HCT116 (cell line): ENCODE data around the gene CHN1. TPM values are rescaled to one million over a fixed set of nuclear protein-coding genes. Genes with fewer than 3 reads are reported as not detected.

ENCODE experiments used
- ATAC-seq: fragments of 200-7000 bp; cut with Tn5 transposase; 2 replicates; pipeline ENCODE4 v1.9.1; 2020; ENCODE audit warnings: mild to moderate bottlenecking, moderate library complexity
- BruUV-seq: library from RNA; stranded (reverse); fragments of 400-500 nt; replicated peaks from 2 replicates; lab custom pipeline; 2021; lab: Mats Ljungman, UMichigan
- CTCF ChIA-PET: fragments of 300-600 bp; sonication (Branson Sonifier 250); formaldehyde crosslinking; loops from one replicate; lab custom pipeline; 2021; ENCODE audit warnings: antibody characterized with exemption; lab: Charles Lee
- POLR2A ChIA-PET: fragments of 300-600, 350-600 bp; sonication (Branson Sonifier 250); formaldehyde crosslinking; loops from one replicate; lab custom pipeline; 2021; ENCODE audit warnings: antibody characterized with exemption; lab: Charles Lee
- RAD21 ChIA-PET, 2 experiments: fragments of 300-600 bp; sonication (Branson Sonifier 250); formaldehyde crosslinking; loops; one replicate each; lab custom pipeline; 2023; ENCODE audit warnings: low total read pairs in 2 of 2; ENCODE audit not compliant: uncharacterized antibody in 2 of 2, unreplicated experiment in 2 of 2, low non-redundant PET in 1 of 2; lab: Charles Lee
- DNase-seq: peaks from one replicate; pipeline ENCODE4 v3.0.0-alpha.2; 2010; ENCODE audit warnings: low read depth, low spot score
- H2AFZ ChIP-seq: fragments of 200-600 bp; shearing (Covaris generic), sonication (generic); 2 replicates; pipeline ENCODE4 v1.6.1; 2017; ENCODE audit warnings: low read depth, mixed run types, mixed read lengths, antibody characterized with exemption, low read length; ENCODE audit not compliant: poor library complexity, severe bottlenecking
- H3K27ac ChIP-seq: 2 replicates; pipeline ENCODE4 v1.5.1; 2012; ENCODE audit warnings: low read depth, low read length
- H3K27me3 ChIP-seq: fragments of 200-600 bp; sonication (generic); 2 replicates; pipeline ENCODE4 v1.6.1; 2016; ENCODE audit warnings: mixed run types, low read length, mixed read lengths; ENCODE audit not compliant: insufficient read depth
- H3K36me3 ChIP-seq, 2 experiments: fragments of 200-500 bp in 1 of 2; fragments of 200-600 bp in 1 of 2; sonication (Bioruptor generic) in 1 of 2; sonication (generic) in 1 of 2; 2 replicates each; pipeline versions ENCODE4 v1.5.1 to v1.6.1; 2014 to 2016; ENCODE audit warnings: low read length in 2 of 2, inconsistent platforms in 1 of 2, mixed read lengths in 1 of 2, mixed run types in 1 of 2; ENCODE audit not compliant: insufficient read depth in 2 of 2, control insufficient read depth in 1 of 2
- H3K4me1 ChIP-seq, 2 experiments: fragments of 200-600 bp in 1 of 2; sonication (generic) in 1 of 2; 2 replicates each; pipeline versions ENCODE4 v1.5.1 to v1.6.1; 2012 to 2017; ENCODE audit warnings: low read length in 2 of 2, inconsistent platforms in 1 of 2, mild to moderate bottlenecking in 1 of 2, mixed read lengths in 1 of 2, mixed run types in 1 of 2, moderate library complexity in 1 of 2; ENCODE audit not compliant: insufficient read depth in 2 of 2, control insufficient read depth in 1 of 2
- H3K4me2 ChIP-seq: fragments of 200-600 bp; sonication (generic); 2 replicates; pipeline ENCODE4 v1.6.1; 2017; ENCODE audit warnings: mixed run types, low read length, mixed read lengths
- H3K4me3 ChIP-seq, 2 experiments: fragments of 200-600 bp in 1 of 2; sonication (generic) in 1 of 2; replicated peaks in 1 of 2; 2 replicates each; pipeline ENCODE4 v1.5.1; 2011 to 2016; ENCODE audit warnings: low read length in 2 of 2, control low read depth in 1 of 2, low read depth in 1 of 2, mild to moderate bottlenecking in 1 of 2, mixed read lengths in 1 of 2, mixed run types in 1 of 2
- H3K79me2 ChIP-seq: fragments of 200-600 bp; sonication (generic); 2 replicates; pipeline ENCODE4 v1.6.1; 2017; ENCODE audit warnings: mild to moderate bottlenecking, mixed run types, low read length, moderate library complexity, mixed read lengths; ENCODE audit not compliant: insufficient read depth
- H3K9ac ChIP-seq: fragments of 200-600 bp; sonication (generic); 2 replicates; pipeline ENCODE4 v1.6.1; 2016; ENCODE audit warnings: low read length, mixed read lengths
- H3K9me2 ChIP-seq: fragments of 200-600 bp; sonication (generic), shearing (Covaris generic); 2 replicates; pipeline ENCODE4 v1.6.1; 2017; ENCODE audit warnings: mixed run types, mild to moderate bottlenecking, moderate library complexity; ENCODE audit not compliant: insufficient read depth
- H3K9me3 ChIP-seq, 2 experiments: fragments of 200-500 bp in 1 of 2; fragments of 200-600 bp in 1 of 2; sonication (Bioruptor generic) in 1 of 2; sonication (generic) in 1 of 2; 2 replicates each; pipeline ENCODE4 v1.6.1; 2014 to 2017; ENCODE audit warnings: low read length in 2 of 2, mixed read lengths in 2 of 2, inconsistent platforms in 1 of 2, low read depth in 1 of 2, mild to moderate bottlenecking in 1 of 2, mixed run types in 1 of 2, moderate library complexity in 1 of 2; ENCODE audit not compliant: control insufficient read depth in 1 of 2, insufficient read depth in 1 of 2
- H4K20me1 ChIP-seq: fragments of 200-600 bp; sonication (generic), shearing (Covaris generic); 2 replicates; pipeline ENCODE4 v1.6.1; 2017; ENCODE audit warnings: mixed run types, mild to moderate bottlenecking, moderate library complexity; ENCODE audit not compliant: insufficient read depth
- ATF3 ChIP-seq: IDR thresholded peaks from 2 replicates; pipeline ENCODE4 v1.6.1; 2012
- CBX3 ChIP-seq: IDR thresholded peaks from 2 replicates; pipeline ENCODE4 v1.6.1; 2012; ENCODE audit warnings: low read depth
- EGR1 ChIP-seq: IDR thresholded peaks from 2 replicates; pipeline ENCODE4 v1.6.1; 2012; ENCODE audit warnings: low read depth
- ELF1 ChIP-seq: IDR thresholded peaks from 2 replicates; pipeline ENCODE4 v1.6.1; 2012; ENCODE audit warnings: low read depth, borderline replicate concordance
- EZH2phosphoT487 ChIP-seq: fragments of 200-600 bp; IDR thresholded peaks from 2 replicates; pipeline ENCODE4 v1.6.1; 2018; ENCODE audit warnings: antibody characterized with exemption, borderline replicate concordance
- POLR2AphosphoS5 ChIP-seq: IDR thresholded peaks from 2 replicates; pipeline ENCODE4 v1.6.1; 2011; ENCODE audit warnings: mild to moderate bottlenecking, low read depth, low read length, moderate library complexity
- REST ChIP-seq: IDR thresholded peaks from 2 replicates; pipeline ENCODE4 v1.6.1; 2012; ENCODE audit warnings: low read depth
- YY1 ChIP-seq: IDR thresholded peaks from 2 replicates; pipeline ENCODE4 v1.6.1; 2011; ENCODE audit warnings: low read length, low read depth, moderate library complexity, mild to moderate bottlenecking; ENCODE audit not compliant: insufficient replicate concordance; ENCODE audit errors: extremely low read depth
- ZNF274 ChIP-seq: fragments of 200-500 bp; sonication (Bioruptor generic); IDR thresholded peaks from 2 replicates; pipeline ENCODE4 v1.6.1; 2014; ENCODE audit warnings: mild to moderate bottlenecking, low read depth, low read length, inconsistent platforms
- intact Hi-C: fragments of 100-400 bp; cut with micrococcal nuclease; formaldehyde crosslinking; loops from 2 replicates; pipeline ENCODE4 v1.10.0; 2022
- total RNA-seq: library from RNA; stranded (reverse); gene quantifications from one replicate; pipeline ENCODE4 v1.2.1, GENCODE V29; 2021; ENCODE audit not compliant: unreplicated experiment
- TF ChIP-seq, protein P1 (sequence below), 3 experiments: fragments of 200-600 bp in 1 of 3; sonication (generic) in 1 of 3; IDR thresholded peaks in 2 of 3; conservative IDR thresholded peaks in 1 of 3; 2 replicates each; pipeline ENCODE4 v1.5.1; 2012 to 2017; ENCODE audit warnings: low read depth in 2 of 3, low read length in 2 of 3, antibody characterized with exemption in 1 of 3, borderline replicate concordance in 1 of 3, control low read depth in 1 of 3, mild to moderate bottlenecking in 1 of 3, mixed read lengths in 1 of 3, mixed run types in 1 of 3, moderate library complexity in 1 of 3; ENCODE audit not compliant: insufficient read depth in 1 of 3
- TF ChIP-seq, protein P2 (sequence below): IDR thresholded peaks from 2 replicates; pipeline ENCODE4 v1.6.1; 2011; ENCODE audit warnings: mild to moderate bottlenecking, low read length, moderate library complexity; ENCODE audit not compliant: insufficient replicate concordance; ENCODE audit errors: extremely low read depth

CHN1 gene
- total RNA-seq, 1 experiment from 2014 or later = 3.6 TPM

DNA sequence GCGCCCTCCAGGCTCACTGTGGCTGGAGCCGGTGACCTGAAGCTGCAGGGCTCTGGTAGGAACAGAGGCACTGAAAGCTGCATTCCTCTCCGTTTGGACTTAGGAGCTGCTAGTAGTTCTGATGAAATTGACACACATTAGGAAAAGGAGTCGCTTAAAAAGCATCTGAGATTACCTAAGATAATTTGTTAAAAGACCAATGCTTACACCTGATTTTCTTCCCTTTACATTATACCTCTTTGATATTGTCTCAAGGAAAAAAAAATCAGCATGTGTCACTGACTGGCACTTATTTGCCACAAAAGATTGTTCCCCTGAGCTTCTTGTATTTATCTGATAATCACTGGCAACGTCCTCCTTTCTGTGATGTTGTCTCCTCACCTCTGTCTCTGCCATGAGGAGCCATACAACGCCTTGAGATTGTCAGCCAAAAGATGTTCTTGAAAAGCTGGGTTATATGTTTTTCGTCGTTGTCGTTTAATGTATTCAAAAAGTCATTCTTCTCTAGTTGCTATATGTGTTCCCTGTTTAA, 618 bp upstream of the CHN1 start:
- no peak overlapping the region for H3K27ac ChIP-seq
- ATAC-seq (no peak; the same call in 1 of the 2 replicates), DNase-seq (no peak)
- peak overlapping the region; percentile 48 to 60 for H3K4me3 ChIP-seq
- no peak for TF ChIP-seq CBX3
- no peak for TF ChIP-seq ELF1
- no peak for TF ChIP-seq EZH2phosphoT487
- no peak for TF ChIP-seq YY1
- TF ChIP-seq ATF3 = no peak
- TF ChIP-seq POLR2AphosphoS5 = no peak
- TF ChIP-seq EGR1 = no peak
- no TSS peak for BruUV-seq
- intact Hi-C loops = no loop called here
- peak overlapping the region; percentile 89 for H2AFZ ChIP-seq
- no peaks in the 10 kb centered on the region for H4K20me1 ChIP-seq
- peak overlapping the region; percentile 26; the same call in 1 of the 2 replicates for H3K9ac ChIP-seq
- peaks cover 42% of the 10 kb centered on the region for H3K27me3 ChIP-seq
- H3K9me3 ChIP-seq = no peaks in the 10 kb centered on the region
- no peaks in the 10 kb centered on the region for H3K36me3 ChIP-seq
- ChIA-PET RAD21 (no interaction called here), CTCF (no interaction called here), POLR2A (interaction anchor here (1.2 kb wide), 1 partner anchor 17 kb away, joined by 5 read pairs; no protein-coding TSS in a partner anchor)
- H3K79me2 ChIP-seq = no peaks in the 10 kb centered on the region
- H3K4me2 ChIP-seq = peak overlapping the region; percentile 81
- no peaks in the 10 kb centered on the region for H3K9me2 ChIP-seq
- H3K4me1 ChIP-seq = peaks cover 3 to 13% of the 10 kb centered on the region in 2 experiments; a peak in 3 of 4 replicates

- RAD21 ChIA-PET = no interaction called here
- ATAC-seq (peak; percentile 74), DNase-seq (no peak)
- POLR2A ChIA-PET = interaction anchor here (1.2 kb wide), 1 partner anchor 16 kb away, joined by 5 read pairs; no protein-coding TSS in a partner anchor
- Histone ChIP-seq H2AFZ (no peak overlapping the region), H3K9me3 (no peaks in the 10 kb centered on the region), H3K27me3 (peaks cover 42% of the 10 kb centered on the region), H3K9ac (peak overlapping the region; percentile 25; the same call in 1 of the 2 replicates), H3K27ac (peak overlapping the region; percentile 16; the same call in 1 of the 2 replicates), H4K20me1 (no peaks in the 10 kb centered on the region), H3K36me3 (no peaks in the 10 kb centered on the region), H3K4me2 (peak overlapping the region; percentile 81), H3K4me3 (peak overlapping the region; percentile 48 to 60), H3K9me2 (no peaks in the 10 kb centered on the region), H3K4me1 (peaks cover 3 to 13% of the 10 kb centered on the region in 2 experiments; a peak in 3 of 4 replicates), H3K79me2 (no peaks in the 10 kb centered on the region)
- no TSS peak for BruUV-seq
- CTCF ChIA-PET = interaction anchor here (0.5 kb wide), 1 partner anchor 216 kb away, joined by 4 read pairs; no protein-coding TSS in a partner anchor
- intact Hi-C loops = no loop called here
- TF ChIP-seq ZNF274 = no peak
- TF ChIP-seq, protein P1, sequence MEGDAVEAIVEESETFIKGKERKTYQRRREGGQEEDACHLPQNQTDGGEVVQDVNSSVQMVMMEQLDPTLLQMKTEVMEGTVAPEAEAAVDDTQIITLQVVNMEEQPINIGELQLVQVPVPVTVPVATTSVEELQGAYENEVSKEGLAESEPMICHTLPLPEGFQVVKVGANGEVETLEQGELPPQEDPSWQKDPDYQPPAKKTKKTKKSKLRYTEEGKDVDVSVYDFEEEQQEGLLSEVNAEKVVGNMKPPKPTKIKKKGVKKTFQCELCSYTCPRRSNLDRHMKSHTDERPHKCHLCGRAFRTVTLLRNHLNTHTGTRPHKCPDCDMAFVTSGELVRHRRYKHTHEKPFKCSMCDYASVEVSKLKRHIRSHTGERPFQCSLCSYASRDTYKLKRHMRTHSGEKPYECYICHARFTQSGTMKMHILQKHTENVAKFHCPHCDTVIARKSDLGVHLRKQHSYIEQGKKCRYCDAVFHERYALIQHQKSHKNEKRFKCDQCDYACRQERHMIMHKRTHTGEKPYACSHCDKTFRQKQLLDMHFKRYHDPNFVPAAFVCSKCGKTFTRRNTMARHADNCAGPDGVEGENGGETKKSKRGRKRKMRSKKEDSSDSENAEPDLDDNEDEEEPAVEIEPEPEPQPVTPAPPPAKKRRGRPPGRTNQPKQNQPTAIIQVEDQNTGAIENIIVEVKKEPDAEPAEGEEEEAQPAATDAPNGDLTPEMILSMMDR (IDR thresholded peaks at IDR 0.05 in 2 of 3, conservative IDR thresholded peaks at IDR 0.05 in 1 of 3; ENCODE audit: borderline replicate concordance in 1 of 3, insufficient read depth in 1 of 3, low read depth in 2 of 3, low read length in 2 of 3) = no peak
- TF ChIP-seq, protein P2, sequence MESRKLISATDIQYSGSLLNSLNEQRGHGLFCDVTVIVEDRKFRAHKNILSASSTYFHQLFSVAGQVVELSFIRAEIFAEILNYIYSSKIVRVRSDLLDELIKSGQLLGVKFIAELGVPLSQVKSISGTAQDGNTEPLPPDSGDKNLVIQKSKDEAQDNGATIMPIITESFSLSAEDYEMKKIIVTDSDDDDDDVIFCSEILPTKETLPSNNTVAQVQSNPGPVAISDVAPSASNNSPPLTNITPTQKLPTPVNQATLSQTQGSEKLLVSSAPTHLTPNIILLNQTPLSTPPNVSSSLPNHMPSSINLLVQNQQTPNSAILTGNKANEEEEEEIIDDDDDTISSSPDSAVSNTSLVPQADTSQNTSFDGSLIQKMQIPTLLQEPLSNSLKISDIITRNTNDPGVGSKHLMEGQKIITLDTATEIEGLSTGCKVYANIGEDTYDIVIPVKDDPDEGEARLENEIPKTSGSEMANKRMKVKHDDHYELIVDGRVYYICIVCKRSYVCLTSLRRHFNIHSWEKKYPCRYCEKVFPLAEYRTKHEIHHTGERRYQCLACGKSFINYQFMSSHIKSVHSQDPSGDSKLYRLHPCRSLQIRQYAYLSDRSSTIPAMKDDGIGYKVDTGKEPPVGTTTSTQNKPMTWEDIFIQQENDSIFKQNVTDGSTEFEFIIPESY = no peak
- TF ChIP-seq REST = no peak
Observed at GRCh38 chr2:175004730-175004979, 526 bp downstream of the CHN1 start.
